GM10266 (cell line): ENCODE data around the gene GGPS1.
"Not testable (repeated sequence)": the region's sequence is repeated elsewhere in the genome, so short reads cannot be mapped to it uniquely, and the experiment has no call there.

Source experiments
- DNase-seq: peaks from one replicate; pipeline ENCODE4 v3.0.0; 2012; ENCODE audit errors: extremely low spot score
- TF ChIP-seq, protein P1 (sequence below): IDR thresholded peaks from 2 replicates; pipeline ENCODE4 v1.5.1; 2012; ENCODE audit warnings: mild to moderate bottlenecking, low read depth; ENCODE audit not compliant: control insufficient read depth, insufficient read depth; ENCODE audit errors: missing control alignments

GGPS1 gene

DNA sequence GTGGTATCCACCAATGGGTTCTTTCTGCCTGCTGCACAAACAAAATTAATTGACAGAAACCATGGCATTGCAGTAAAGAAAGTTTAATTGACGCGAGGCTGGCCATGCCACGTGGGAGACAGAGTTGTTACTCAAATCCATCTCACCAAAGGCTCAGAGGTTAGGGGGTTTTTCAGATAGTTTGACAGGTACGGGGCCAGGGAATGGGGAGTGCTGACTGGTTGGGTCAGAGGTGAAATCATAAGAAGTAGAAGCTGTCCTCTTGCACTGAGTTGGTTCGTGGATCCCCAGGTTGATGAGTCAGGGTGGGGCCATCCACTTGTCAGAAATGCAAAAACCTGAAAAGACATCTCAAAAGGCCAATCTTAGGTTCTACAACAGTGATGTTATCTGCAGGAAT is 37.9 kb downstream of the GGPS1 start:
- TF ChIP-seq, protein P1, sequence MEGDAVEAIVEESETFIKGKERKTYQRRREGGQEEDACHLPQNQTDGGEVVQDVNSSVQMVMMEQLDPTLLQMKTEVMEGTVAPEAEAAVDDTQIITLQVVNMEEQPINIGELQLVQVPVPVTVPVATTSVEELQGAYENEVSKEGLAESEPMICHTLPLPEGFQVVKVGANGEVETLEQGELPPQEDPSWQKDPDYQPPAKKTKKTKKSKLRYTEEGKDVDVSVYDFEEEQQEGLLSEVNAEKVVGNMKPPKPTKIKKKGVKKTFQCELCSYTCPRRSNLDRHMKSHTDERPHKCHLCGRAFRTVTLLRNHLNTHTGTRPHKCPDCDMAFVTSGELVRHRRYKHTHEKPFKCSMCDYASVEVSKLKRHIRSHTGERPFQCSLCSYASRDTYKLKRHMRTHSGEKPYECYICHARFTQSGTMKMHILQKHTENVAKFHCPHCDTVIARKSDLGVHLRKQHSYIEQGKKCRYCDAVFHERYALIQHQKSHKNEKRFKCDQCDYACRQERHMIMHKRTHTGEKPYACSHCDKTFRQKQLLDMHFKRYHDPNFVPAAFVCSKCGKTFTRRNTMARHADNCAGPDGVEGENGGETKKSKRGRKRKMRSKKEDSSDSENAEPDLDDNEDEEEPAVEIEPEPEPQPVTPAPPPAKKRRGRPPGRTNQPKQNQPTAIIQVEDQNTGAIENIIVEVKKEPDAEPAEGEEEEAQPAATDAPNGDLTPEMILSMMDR, result no peak
- no peak for DNase-seq

DNA sequence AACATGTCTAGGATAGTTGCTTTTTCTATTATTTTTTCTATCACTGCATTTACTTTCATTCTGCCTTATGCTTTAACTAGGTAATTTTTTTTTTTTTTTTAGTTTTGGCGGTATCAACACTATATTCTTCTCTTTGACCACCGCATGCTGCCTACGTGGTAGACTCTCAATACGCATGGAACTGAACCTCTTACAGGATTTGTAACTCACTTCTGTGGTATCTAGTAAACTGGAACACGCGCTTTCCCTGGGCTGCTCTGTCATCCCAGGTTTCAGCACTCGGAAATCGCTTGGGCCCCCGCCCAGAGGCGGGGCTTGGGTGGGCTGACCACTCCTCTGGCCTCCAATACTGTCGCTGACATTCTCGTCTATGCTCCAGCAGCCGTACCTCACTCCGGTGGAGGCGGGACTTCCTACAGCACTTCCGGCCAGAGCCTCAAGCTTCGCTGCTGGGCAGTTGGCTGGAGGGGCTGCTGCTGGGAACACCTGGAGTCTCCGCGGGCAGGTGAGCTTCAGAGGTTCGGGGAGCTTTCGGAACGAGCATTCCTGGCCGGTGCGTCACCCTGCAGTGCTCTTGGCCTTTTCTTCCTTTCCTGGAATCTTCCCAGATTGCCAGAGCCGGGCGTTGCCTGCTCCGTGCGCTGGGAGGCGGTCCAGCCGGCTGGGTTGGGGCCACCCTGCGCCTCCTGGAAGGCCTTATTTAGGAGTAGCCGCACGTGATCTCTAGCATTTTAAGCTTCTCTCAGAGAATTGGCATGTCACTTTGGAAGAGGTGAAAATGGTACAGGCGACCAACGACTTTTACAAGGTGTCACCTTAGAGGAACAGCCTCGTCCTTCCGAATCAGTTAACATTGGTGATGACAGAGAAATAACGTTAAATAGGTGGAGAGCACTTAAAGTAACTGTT is 38.9 kb downstream of the GGPS1 start, which contains the start of gene TBCE:
TSS of gene TBCE (plus strand) at position 428 of the 909 bp plus-strand sequence. CDS start 12,623 bp downstream, outside the sequence.
- TF ChIP-seq, protein P1, result no peak
- DNase-seq, result peak; percentile 93

DNA sequence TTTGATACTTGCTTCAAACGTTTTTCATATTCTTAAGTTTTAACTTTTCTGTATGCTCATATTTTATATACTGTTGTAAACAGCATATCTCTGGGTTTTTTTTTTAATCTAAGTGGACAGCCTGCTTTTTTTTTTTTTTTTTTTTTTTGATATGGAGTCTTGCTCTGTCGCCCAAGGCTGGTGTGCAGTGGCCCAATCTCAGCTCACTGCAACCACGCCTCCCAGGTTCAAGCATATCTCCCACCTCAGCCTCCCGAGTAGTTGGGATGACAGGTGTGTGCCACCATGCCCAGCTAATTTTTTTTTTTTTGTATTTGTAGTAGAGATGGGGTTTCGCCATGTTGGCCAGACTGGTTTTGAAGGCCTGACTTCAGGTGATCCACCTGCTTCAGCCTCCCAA is 40.1 kb downstream of the GGPS1 start:
- DNase-seq, result no peak
- TF ChIP-seq, protein P1, result no peak

DNA sequence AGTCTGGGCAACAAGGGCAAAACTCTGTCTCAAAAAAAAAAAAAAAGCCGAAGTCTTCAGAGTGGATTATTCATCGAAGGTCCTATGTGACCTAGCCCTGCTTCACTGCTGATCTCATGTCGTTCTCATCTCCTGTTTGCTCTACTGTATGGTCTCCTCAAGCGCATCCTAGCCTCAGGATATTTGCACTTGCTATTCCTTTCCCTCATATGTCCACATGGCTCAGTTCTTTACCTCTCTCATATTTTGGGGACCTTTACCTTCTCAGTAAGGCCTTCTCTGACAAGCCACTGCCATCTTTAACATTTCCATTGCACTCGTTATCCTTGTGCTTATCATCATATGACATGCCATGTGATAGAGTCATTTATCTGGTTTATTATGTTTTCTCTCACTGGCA is 41.4 kb downstream of the GGPS1 start:
- TF ChIP-seq, protein P1, result no peak
- DNase-seq, result no peak

DNA sequence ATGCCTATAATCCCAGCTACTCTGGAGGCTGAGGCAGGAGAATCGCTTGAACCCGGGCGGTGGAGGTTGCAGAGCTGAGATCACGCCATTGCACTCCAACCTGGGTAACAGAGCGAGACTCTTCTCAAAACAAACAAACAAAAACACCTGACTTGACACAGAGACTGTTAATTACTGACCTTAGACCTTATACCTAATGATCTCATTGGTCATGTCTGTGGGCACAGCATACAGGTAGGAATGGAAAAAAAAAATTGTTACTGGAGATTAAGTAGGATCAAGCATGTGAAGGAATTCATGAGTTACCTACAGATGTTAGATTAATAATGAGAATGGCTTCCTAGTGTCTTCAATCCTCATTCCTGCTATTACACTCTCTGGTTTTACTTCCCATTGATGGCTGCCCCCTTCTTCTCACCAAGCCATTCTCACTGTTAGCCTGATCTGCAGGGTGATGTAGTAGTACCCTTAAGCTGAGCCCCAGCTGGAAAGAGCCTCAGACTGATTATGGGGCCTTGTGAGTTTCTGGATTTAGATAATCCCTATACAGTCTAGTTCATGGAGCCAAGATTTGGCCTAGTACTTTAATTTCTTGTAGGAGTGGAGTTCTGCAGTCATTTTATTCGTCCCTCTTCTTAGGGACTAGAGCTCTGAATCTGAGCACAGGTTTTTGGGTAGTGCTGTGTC is 47.7 kb downstream of the GGPS1 start:
- DNase-seq, result no peak

DNA sequence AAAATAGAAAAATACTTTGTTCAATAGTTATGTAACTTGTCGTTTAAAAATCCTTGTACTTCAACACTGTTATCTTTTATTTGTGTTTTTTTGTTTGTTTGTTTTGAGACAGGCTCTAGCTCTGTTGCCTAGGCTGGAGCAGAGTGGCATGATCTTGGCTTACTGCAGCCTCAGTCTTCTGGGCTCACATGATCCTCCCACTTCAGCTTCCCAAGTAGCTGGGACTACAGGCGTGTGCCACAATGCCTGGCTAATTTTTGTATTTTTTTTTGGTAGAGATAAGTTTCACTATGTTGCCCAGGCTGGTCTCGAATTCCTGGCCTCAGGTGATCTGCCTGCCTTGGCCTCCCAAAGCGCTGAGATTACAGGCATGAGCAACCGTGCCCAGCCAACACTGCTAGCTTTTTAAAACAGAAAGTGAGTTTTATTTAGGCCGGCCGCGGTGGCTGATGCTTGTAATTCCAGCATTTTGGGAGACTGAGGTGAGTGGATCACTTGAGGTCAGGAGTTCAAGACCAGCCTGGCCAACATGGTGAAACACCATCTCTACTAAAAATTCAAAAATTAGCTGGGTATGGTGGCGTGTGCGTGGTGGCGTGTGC is 49.9 kb downstream of the GGPS1 start:
- DNase-seq, result not testable (repeated sequence)

More for the DNA sequence above, 47.7 kb downstream of the GGPS1 start:
- TF ChIP-seq, protein P1, result no peak

DNA sequence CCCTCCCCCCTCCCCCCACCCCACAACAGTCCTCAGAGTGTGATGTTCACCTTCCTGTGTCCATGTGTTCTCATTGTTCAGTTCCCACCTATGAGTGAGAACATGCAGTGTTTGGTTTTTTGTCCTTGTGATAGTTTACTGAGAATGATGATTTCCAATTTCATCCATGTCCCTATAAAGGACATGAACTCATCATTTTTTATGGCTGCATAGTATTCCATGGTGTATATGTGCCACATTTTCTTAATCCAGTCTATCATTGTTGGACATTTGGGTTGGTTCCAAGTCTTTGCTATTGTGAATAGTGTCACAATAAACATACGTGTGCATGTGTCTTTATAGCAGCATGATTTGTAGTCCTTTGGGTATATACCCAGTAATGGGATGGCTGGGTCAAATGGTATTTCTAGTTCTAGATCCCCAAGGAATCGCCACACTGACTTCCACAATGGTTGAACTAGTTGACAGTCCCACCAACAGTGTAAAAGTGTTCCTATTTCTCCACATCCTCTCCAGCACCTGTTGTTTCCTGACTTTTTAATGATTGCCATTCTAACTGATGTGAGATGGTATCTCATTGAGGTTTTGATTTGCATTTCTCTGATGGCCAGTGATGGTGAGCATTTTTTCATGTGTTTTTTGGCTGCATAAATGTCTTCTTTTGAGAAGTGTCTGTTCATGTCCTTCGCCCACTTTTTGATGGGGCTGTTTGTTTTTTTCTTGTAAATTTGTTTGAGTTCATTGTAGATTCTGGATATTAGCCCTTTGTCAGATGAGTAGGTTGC is 53.8 kb downstream of the GGPS1 start:
- not testable (repeated sequence) for DNase-seq

DNA sequence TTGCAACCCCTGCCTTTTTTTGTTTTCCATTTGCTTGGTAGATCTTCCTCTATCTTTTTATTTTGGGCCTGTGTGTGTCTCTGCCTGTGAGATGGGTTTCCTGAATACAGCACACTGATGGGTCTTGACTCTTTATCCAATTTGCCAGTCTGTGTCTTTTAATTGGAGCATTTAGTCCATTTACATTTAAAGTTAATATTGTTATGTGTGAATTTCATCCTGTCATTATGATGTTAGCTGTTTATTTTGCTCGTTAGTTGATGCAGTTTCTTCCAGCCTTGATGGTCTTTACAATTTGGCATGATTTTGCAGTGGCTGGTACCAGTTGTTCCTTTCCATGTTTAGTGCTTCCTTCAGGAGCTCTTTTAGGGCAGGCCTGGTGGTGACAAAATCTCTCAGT is 57.3 kb downstream of the GGPS1 start:
- not testable (repeated sequence) for DNase-seq
